Measurements from ENCODE around the gene SOS2. TPM values are rescaled to one million over a fixed set of nuclear protein-coding genes. Genes with fewer than 3 reads are reported as not detected.

SOS2 gene
- polyA plus RNA-seq, result 25.9 and 26.2 TPM in 2 replicates
- 83.5 and 98.1 TPM in 2 replicates for polyA minus RNA-seq

DNA sequence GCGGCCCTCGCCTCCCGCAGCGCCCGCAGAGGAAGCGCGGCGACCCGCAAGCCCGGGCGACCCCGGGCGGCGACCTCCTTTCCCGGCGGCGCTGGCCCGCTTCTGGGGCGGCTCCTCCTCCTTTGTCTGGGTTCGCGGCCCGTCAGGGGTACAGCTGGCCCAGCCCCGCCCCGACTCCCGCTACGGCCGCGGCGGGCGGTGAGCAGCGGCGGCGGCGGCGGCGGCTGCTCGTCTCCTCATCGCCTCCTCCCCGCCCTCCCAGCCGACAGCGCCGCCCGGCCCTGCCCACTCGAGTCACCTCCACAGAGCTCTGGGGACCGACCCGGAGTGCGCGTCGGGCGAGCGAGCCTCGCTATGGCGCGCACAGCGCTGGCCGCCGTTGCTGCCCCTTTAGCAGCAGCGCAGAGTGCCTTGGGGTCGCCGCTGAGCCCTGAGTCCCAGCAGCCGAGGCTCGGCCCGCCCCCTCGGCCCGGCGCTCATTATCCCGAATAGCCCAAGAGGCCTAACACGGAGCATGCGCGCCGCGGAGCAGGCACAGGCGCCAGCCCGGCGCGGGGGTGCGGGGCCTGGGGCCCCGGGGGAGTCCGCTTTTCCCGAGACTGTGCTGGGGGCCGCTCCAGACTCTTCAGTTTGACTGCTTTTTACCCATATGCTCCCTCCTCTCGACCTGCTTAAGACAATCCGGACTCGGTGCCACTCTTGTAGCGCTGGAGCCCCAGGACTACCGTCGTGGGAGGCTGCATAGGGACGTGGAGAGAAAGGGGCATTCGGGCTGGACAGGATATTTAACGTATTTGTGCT is at the start of gene SOS2:
Gene SOS2 (minus strand): TSS at position 104 of the 801 bp plus-strand sequence. CDS start 295 bp downstream, outside the sequence.
- Histone ChIP-seq H2AFZ (ENCODE audit: low read depth, low read length) (peak within 1 kb of the TSS; percentile 74), H3K4me2 (ENCODE audit: low read length) (peak within 1 kb of the TSS; percentile 74), H3F3A (ENCODE audit: insufficient read depth, low read length, poor library complexity, severe bottlenecking) (peaks cover 10% of the 10 kb centered on the region), H3K9me2 (ENCODE audit: insufficient read depth, low read length) (no peaks in the 10 kb centered on the region), H3K4me3 (ENCODE audit: low read length) (peak within 1 kb of the TSS; percentile 90), H3K9ac (ENCODE audit: low read length) (peak within 1 kb of the TSS; percentile 87), H3K27me3 (ENCODE audit: insufficient read depth, low read depth, low read length) (no peaks in the 10 kb centered on the region), H3K9me3 (ENCODE audit: low read length) (no peaks in the 10 kb centered on the region), H3K36me3 (ENCODE audit: insufficient read depth, low read length) (no peaks in the 10 kb centered on the region), H3K27ac (ENCODE audit: low read length) (peak within 1 kb of the TSS; percentile 83), H3K79me2 (replicated peaks; ENCODE audit: insufficient read depth, low read length) (peaks cover 42% of the 10 kb centered on the region), H4K20me1 (ENCODE audit: insufficient read depth) (no peaks in the 10 kb centered on the region)
- TF ChIP-seq, protein P1, sequence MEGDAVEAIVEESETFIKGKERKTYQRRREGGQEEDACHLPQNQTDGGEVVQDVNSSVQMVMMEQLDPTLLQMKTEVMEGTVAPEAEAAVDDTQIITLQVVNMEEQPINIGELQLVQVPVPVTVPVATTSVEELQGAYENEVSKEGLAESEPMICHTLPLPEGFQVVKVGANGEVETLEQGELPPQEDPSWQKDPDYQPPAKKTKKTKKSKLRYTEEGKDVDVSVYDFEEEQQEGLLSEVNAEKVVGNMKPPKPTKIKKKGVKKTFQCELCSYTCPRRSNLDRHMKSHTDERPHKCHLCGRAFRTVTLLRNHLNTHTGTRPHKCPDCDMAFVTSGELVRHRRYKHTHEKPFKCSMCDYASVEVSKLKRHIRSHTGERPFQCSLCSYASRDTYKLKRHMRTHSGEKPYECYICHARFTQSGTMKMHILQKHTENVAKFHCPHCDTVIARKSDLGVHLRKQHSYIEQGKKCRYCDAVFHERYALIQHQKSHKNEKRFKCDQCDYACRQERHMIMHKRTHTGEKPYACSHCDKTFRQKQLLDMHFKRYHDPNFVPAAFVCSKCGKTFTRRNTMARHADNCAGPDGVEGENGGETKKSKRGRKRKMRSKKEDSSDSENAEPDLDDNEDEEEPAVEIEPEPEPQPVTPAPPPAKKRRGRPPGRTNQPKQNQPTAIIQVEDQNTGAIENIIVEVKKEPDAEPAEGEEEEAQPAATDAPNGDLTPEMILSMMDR (IDR thresholded peaks at IDR 0.05; ENCODE audit: poor library complexity, severe bottlenecking), result peak; percentile 40
- TF ChIP-seq, protein P2, sequence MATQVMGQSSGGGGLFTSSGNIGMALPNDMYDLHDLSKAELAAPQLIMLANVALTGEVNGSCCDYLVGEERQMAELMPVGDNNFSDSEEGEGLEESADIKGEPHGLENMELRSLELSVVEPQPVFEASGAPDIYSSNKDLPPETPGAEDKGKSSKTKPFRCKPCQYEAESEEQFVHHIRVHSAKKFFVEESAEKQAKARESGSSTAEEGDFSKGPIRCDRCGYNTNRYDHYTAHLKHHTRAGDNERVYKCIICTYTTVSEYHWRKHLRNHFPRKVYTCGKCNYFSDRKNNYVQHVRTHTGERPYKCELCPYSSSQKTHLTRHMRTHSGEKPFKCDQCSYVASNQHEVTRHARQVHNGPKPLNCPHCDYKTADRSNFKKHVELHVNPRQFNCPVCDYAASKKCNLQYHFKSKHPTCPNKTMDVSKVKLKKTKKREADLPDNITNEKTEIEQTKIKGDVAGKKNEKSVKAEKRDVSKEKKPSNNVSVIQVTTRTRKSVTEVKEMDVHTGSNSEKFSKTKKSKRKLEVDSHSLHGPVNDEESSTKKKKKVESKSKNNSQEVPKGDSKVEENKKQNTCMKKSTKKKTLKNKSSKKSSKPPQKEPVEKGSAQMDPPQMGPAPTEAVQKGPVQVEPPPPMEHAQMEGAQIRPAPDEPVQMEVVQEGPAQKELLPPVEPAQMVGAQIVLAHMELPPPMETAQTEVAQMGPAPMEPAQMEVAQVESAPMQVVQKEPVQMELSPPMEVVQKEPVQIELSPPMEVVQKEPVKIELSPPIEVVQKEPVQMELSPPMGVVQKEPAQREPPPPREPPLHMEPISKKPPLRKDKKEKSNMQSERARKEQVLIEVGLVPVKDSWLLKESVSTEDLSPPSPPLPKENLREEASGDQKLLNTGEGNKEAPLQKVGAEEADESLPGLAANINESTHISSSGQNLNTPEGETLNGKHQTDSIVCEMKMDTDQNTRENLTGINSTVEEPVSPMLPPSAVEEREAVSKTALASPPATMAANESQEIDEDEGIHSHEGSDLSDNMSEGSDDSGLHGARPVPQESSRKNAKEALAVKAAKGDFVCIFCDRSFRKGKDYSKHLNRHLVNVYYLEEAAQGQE (IDR thresholded peaks at IDR 0.05; ENCODE audit: borderline replicate concordance), result no peak
- TF ChIP-seq RAD21 (conservative IDR thresholded peaks at IDR 0.05) (no peak), POLR2AphosphoS5 (IDR thresholded peaks at IDR 0.05) (peak; percentile 90), MXI1 (conservative IDR thresholded peaks at IDR 0.05; ENCODE audit: poor library complexity, severe bottlenecking) (no peak), TAF1 (IDR thresholded peaks at IDR 0.05; ENCODE audit: low read depth) (peak; percentile 89), EP300 (conservative IDR thresholded peaks at IDR 0.05; ENCODE audit: poor library complexity, severe bottlenecking) (peak; percentile 48), SMC3 (conservative IDR thresholded peaks at IDR 0.05; ENCODE audit: poor library complexity) (peak; percentile 34), EZH2 (IDR thresholded peaks at IDR 0.05; ENCODE audit: borderline replicate concordance, insufficient read depth, low read length, poor library complexity, severe bottlenecking) (no peak)

DNA sequence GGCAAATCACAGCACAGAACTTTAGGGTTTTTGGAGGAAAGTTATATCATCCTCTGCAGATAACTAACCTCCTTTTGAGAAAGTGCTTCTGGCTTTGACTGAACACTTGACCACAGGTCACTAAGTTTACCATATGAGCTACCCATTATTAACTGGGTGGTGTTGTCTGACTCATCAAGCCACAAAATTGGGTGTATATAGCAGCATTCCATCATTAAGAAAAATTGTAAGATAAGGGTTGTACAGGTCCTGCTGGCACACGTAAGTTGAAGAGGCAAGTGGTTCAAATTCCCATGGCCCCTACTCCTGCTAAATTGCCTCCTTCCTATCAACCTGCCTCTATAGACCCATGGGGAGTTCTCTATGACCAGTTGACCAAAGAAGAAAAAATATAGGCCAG is 41.1 kb upstream of the SOS2 start:
- H3F3A ChIP-seq (ENCODE audit: insufficient read depth, low read length, poor library complexity, severe bottlenecking), result no peaks in the 10 kb centered on the region
- no peaks in the 10 kb centered on the region for H4K20me1 ChIP-seq (ENCODE audit: insufficient read depth)
- H2AFZ ChIP-seq (ENCODE audit: low read depth, low read length), result no peak overlapping the region
- H3K36me3 ChIP-seq (ENCODE audit: insufficient read depth, low read length), result peaks cover 5% of the 10 kb centered on the region
- TF ChIP-seq, protein P1 (IDR thresholded peaks at IDR 0.05; ENCODE audit: poor library complexity, severe bottlenecking), result no peak
- TF ChIP-seq, protein P2 (IDR thresholded peaks at IDR 0.05; ENCODE audit: borderline replicate concordance), result no peak
- TF ChIP-seq SMC3 (conservative IDR thresholded peaks at IDR 0.05; ENCODE audit: poor library complexity) (no peak), POLR2AphosphoS5 (IDR thresholded peaks at IDR 0.05) (no peak), RAD21 (conservative IDR thresholded peaks at IDR 0.05) (no peak), EZH2 (IDR thresholded peaks at IDR 0.05; ENCODE audit: borderline replicate concordance, insufficient read depth, low read length, poor library complexity, severe bottlenecking) (no peak), EP300 (conservative IDR thresholded peaks at IDR 0.05; ENCODE audit: poor library complexity, severe bottlenecking) (no peak), TAF1 (IDR thresholded peaks at IDR 0.05; ENCODE audit: low read depth) (no peak), MXI1 (conservative IDR thresholded peaks at IDR 0.05; ENCODE audit: poor library complexity, severe bottlenecking) (no peak)
- H3K4me3 ChIP-seq (ENCODE audit: low read length), result no peak overlapping the region
- H3K9ac ChIP-seq (ENCODE audit: low read length), result no peak overlapping the region
- no peaks in the 10 kb centered on the region for H3K9me3 ChIP-seq (ENCODE audit: low read length)
- H3K27ac ChIP-seq (ENCODE audit: low read length), result no peak overlapping the region
- H3K4me2 ChIP-seq (ENCODE audit: low read length), result no peak overlapping the region
- H3K27me3 ChIP-seq (ENCODE audit: insufficient read depth, low read depth, low read length), result no peaks in the 10 kb centered on the region
- H3K9me2 ChIP-seq (ENCODE audit: insufficient read depth, low read length), result no peaks in the 10 kb centered on the region
- H3K79me2 ChIP-seq (replicated peaks; ENCODE audit: insufficient read depth, low read length), result no peaks in the 10 kb centered on the region

All from neural cell (in vitro differentiated cells).